ENCODE measurements around the gene COBL. TPM values are rescaled to one million over a fixed set of nuclear protein-coding genes. Genes with fewer than 3 reads are reported as not detected.
A peak's percentile ranks its signal among the peaks of the same experiment; 100 is the strongest.
"Not testable (repeated sequence)": the region's sequence is repeated elsewhere in the genome, so short reads cannot be mapped to it uniquely, and the experiment has no call there.

The COBL gene
- total and polyA plus RNA-seq, 9 of the 15 experiments (the other 6 are each of a cell fraction or from before 2014, with no cell fraction given): 0.01 to 2.4 (median 0.09) TPM; not detected in 3

DNA sequence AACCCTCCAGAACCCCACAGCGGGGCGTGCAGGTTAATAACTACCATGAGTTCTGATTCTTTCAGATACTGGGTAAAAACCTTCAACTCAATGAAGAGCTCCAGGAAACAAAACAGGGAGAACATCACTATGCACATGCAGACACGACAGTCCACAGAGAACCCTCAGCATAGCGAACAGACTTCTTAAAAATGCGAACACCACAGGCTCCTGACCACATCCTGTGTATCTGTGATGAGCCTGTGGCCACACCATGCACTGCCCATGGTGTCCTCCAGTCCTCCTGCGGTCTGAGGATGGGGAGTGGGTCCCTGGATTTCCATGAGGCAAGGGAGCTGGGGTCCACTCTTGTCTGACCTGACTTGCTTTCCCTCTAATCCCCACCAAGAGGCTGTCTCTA, 107.2 kb downstream of the COBL start:
- no peak for FAIRE-seq
- Histone ChIP-seq H3K9me1 (ENCODE audit: control insufficient read depth, insufficient read depth, low read length) (no peaks in the 10 kb centered on the region), H3K27me3 (ENCODE audit: control insufficient read depth in 2 of 2, insufficient read depth in 2 of 2, low read length in 2 of 2) (peaks cover 0 to 34% of the 10 kb centered on the region in 2 experiments; a peak in 2 of 5 replicates), H3K9me3 (replicated peaks; ENCODE audit: control insufficient read depth, insufficient read depth, low read depth, low read length) (no peaks in the 10 kb centered on the region), H4K20me1 (replicated peaks; ENCODE audit: control insufficient read depth, insufficient read depth, low read length) (no peaks in the 10 kb centered on the region), H3K4me2 (ENCODE audit: insufficient read depth, low read length) (no peak overlapping the region), H3K9ac (ENCODE audit: insufficient read depth in 1 of 2, low read depth in 2 of 2, low read length in 2 of 2) (no peak overlapping the region), H3K36me3 (ENCODE audit: control insufficient read depth, insufficient read depth, low read length) (no peaks in the 10 kb centered on the region), H3K27ac (ENCODE audit: extremely low read depth, low read depth, low read length) (no peak overlapping the region), H3K4me1 (replicated peaks in 1 of 2; ENCODE audit: control insufficient read depth in 2 of 2, insufficient read depth in 2 of 2, low read length in 2 of 2) (no peaks in the 10 kb centered on the region), H3K4me3 (no peak overlapping the region), H3K79me2 (ENCODE audit: control insufficient read depth, insufficient read depth, low read length) (no peaks in the 10 kb centered on the region), H2AFZ (ENCODE audit: low read depth, low read length) (no peak overlapping the region)
- in situ Hi-C loops (cut with MboI): no loop called here
- CTCF ChIA-PET (ENCODE audit: low intra/inter-chr PET ratio): no interaction called here
- POLR2A ChIA-PET: interaction anchor here (1.0 kb wide), 1 partner anchor 10 kb away, joined by 4 read pairs; no protein-coding TSS in a partner anchor
- peak; percentile 28; the same call in 2 of the 3 replicates for ATAC-seq
- intact Hi-C loops (cut with micrococcal nuclease): no loop called here
- 0% methylated on average over 6 of the region's 6 CpGs for WGBS (ENCODE audit: insufficient coverage, low coverage, missing lambda C conversion rate)
- BruUV-seq (replicated peaks): no TSS peak
- no peak for DNase-seq (ENCODE audit: extremely low read depth in 1 of 4, low spot score in 3 of 4)
- TF ChIP-seq ZSCAN32 (CRISPR knock-in tag; IDR thresholded peaks at IDR 0.05) (no peak), POLR2AphosphoS5 (IDR thresholded peaks at IDR 0.05; ENCODE audit: control insufficient read depth, insufficient read depth, low read depth, low read length) (no peak), PATZ1 (CRISPR knock-in tag; IDR thresholded peaks at IDR 0.05; ENCODE audit: borderline replicate concordance) (no peak), POLR2B (IDR thresholded peaks at IDR 0.05; ENCODE audit: low read depth, partially characterized antibody) (no peak), FOXA1 (IDR thresholded peaks at IDR 0.05; ENCODE audit: borderline replicate concordance) (no peak), HINFP (tag; conservative IDR thresholded peaks at IDR 0.05; ENCODE audit: low read depth) (no peak), LEF1 (IDR thresholded peaks at IDR 0.05) (no peak)

GRCh38 chr7:51208125-51208524, 108.5 kb downstream of the COBL start:
- H3K79me2 ChIP-seq (ENCODE audit: control insufficient read depth, insufficient read depth, low read length); H3K27ac ChIP-seq (ENCODE audit: extremely low read depth, low read depth, low read length); H3K9me1 ChIP-seq (ENCODE audit: control insufficient read depth, insufficient read depth, low read length); H2AFZ ChIP-seq (ENCODE audit: low read depth, low read length); CTCF ChIA-PET (ENCODE audit: low intra/inter-chr PET ratio); ATAC-seq; H4K20me1 ChIP-seq (replicated peaks; ENCODE audit: control insufficient read depth, insufficient read depth, low read length); POLR2A ChIA-PET; BruUV-seq (replicated peaks); intact Hi-C loops (cut with micrococcal nuclease); H3K9ac ChIP-seq (ENCODE audit: insufficient read depth in 1 of 2, low read depth in 2 of 2, low read length in 2 of 2); H3K9me3 ChIP-seq (replicated peaks; ENCODE audit: control insufficient read depth, insufficient read depth, low read depth, low read length); H3K4me1 ChIP-seq (replicated peaks in 1 of 2; ENCODE audit: control insufficient read depth in 2 of 2, insufficient read depth in 2 of 2, low read length in 2 of 2); H3K4me2 ChIP-seq (ENCODE audit: insufficient read depth, low read length); DNase-seq (ENCODE audit: extremely low read depth in 1 of 4, low spot score in 3 of 4); in situ Hi-C loops (cut with MboI); H3K4me3 ChIP-seq; H3K36me3 ChIP-seq (ENCODE audit: control insufficient read depth, insufficient read depth, low read length); FAIRE-seq: not testable (repeated sequence)
- peaks cover 0 to 26% of the 10 kb centered on the region in 2 experiments; a peak in 2 of 5 replicates for H3K27me3 ChIP-seq (ENCODE audit: control insufficient read depth in 2 of 2, insufficient read depth in 2 of 2, low read length in 2 of 2)
- no CpG with 5 or more reads among the region's 30 CpGs for WGBS (ENCODE audit: insufficient coverage, low coverage, missing lambda C conversion rate)
